Astrocyte of the cerebellum (primary cell): Measurements from ENCODE around the gene TMCC3.
A peak's percentile ranks its signal among the peaks of the same experiment; 100 is the strongest.

Experiments used
- DNase-seq: peaks from one replicate; pipeline ENCODE4 v3.0.0-alpha.2; 2011; ENCODE audit warnings: low read depth
- H3K4me3 ChIP-seq: 2 replicates; pipeline ENCODE4 v1.5.1; 2011; ENCODE audit warnings: mild to moderate bottlenecking, low read depth, low read length, moderate library complexity
- CTCF ChIP-seq: IDR thresholded peaks from 2 replicates; pipeline ENCODE4 v1.5.1; 2012; ENCODE audit warnings: low read length, low read depth, moderate library complexity, mild to moderate bottlenecking; ENCODE audit errors: missing control alignments
- in situ Hi-C: cut with HindIII; loops from 2 replicates; pipeline ENCODE4 v1.10.0; 2017; ENCODE audit warnings: low sequenced_read_pairs

Gene TMCC3

GRCh38 chr12:94535510-94535921 lies 114.8 kb downstream of the TMCC3 start:
- in situ Hi-C loops, result no loop called here
- no peak overlapping the region for H3K4me3 ChIP-seq
- no peak for DNase-seq
- no peak for TF ChIP-seq CTCF

- in situ Hi-C loops, result no loop called here
- no peak for DNase-seq
- TF ChIP-seq CTCF, result no peak
- no peak overlapping the region for H3K4me3 ChIP-seq
Measured at GRCh38 chr12:94534774-94535509, 115.4 kb downstream of the TMCC3 start.

GRCh38 chr12:94534278-94534677 lies 116.1 kb downstream of the TMCC3 start:
- in situ Hi-C loops, result no loop called here
- no peak overlapping the region for H3K4me3 ChIP-seq
- TF ChIP-seq CTCF, result no peak
- no peak for DNase-seq

GRCh38 chr12:94532490-94533422 lies 117.6 kb downstream of the TMCC3 start:
- H3K4me3 ChIP-seq, result no peak overlapping the region
- in situ Hi-C loops, result no loop called here
- peak; percentile 78 for TF ChIP-seq CTCF
- peak; percentile 48 for DNase-seq

- no peak for TF ChIP-seq CTCF
- in situ Hi-C loops, result no loop called here
- no peak overlapping the region for H3K4me3 ChIP-seq
- no peak for DNase-seq
Measured at GRCh38 chr12:94531196-94531720, 119.1 kb downstream of the TMCC3 start.

- no peak overlapping the region for H3K4me3 ChIP-seq
- DNase-seq, result no peak
- in situ Hi-C loops, result no loop called here
- no peak for TF ChIP-seq CTCF
Measured at GRCh38 chr12:94525951-94526350, 124.4 kb downstream of the TMCC3 start.
